Measurements from ENCODE around the gene TSPAN18. TPM values are rescaled to one million over a fixed set of nuclear protein-coding genes. Genes with fewer than 3 reads are reported as not detected.

TSPAN18 gene
- 13.9 TPM for total RNA-seq

GRCh38 chr11:44726283-44727113 is at the start of gene TSPAN18:
Gene TSPAN18, plus strand, starts transcription at chr11:44726962. Its CDS starts 179,455 bp downstream, at chr11:44906417.
- FAIRE-seq (no peak), DNase-seq (ENCODE audit: low spot score in 2 of 2) (peak; percentile 65 to 71)

- FAIRE-seq (no peak), DNase-seq (ENCODE audit: low spot score in 2 of 2) (no peak)
Observed at GRCh38 chr11:44680982-44681597, 45.7 kb upstream of the TSPAN18 start.

GRCh38 chr11:44681698-44682097 is 45.1 kb upstream of the TSPAN18 start:
- FAIRE-seq (no peak), DNase-seq (ENCODE audit: low spot score in 2 of 2) (no peak)

- DNase-seq (ENCODE audit: low spot score in 2 of 2): no peak
- FAIRE-seq: no peak
Observed at GRCh38 chr11:44684859-44685281, 41.9 kb upstream of the TSPAN18 start.

GRCh38 chr11:44687388-44687787 is 39.4 kb upstream of the TSPAN18 start:
- FAIRE-seq: no peak

GRCh38 chr11:44689265-44689664 is 37.5 kb upstream of the TSPAN18 start:
- FAIRE-seq (no peak), DNase-seq (ENCODE audit: low spot score in 2 of 2) (no peak)

More at GRCh38 chr11:44687388-44687787, 39.4 kb upstream of the TSPAN18 start:
- DNase-seq (ENCODE audit: low spot score in 2 of 2): no peak

- FAIRE-seq: no peak
- DNase-seq (ENCODE audit: low spot score in 2 of 2): no peak
Observed at GRCh38 chr11:44690651-44691050, 36.1 kb upstream of the TSPAN18 start.

- FAIRE-seq (no peak), DNase-seq (ENCODE audit: low spot score in 2 of 2) (no peak)
Observed at GRCh38 chr11:44692460-44692859, 34.3 kb upstream of the TSPAN18 start.

- DNase-seq (ENCODE audit: low spot score in 2 of 2) (no peak), FAIRE-seq (no peak)
Observed at GRCh38 chr11:44693654-44694119, 33.1 kb upstream of the TSPAN18 start.

GRCh38 chr11:44694443-44694842 is 32.3 kb upstream of the TSPAN18 start:
- no peak for FAIRE-seq
- DNase-seq (ENCODE audit: low spot score in 2 of 2): no peak

GRCh38 chr11:44695169-44695833 is 31.5 kb upstream of the TSPAN18 start:
- FAIRE-seq: no peak
- no peak for DNase-seq (ENCODE audit: low spot score in 2 of 2)

GRCh38 chr11:44698252-44698912 is 28.4 kb upstream of the TSPAN18 start:
- DNase-seq (ENCODE audit: low spot score in 2 of 2) (no peak), FAIRE-seq (no peak)

GRCh38 chr11:44699497-44700408 is 27.0 kb upstream of the TSPAN18 start:
- DNase-seq (ENCODE audit: low spot score in 2 of 2) (no peak), FAIRE-seq (no peak)

- DNase-seq (ENCODE audit: low spot score in 2 of 2): no peak
- no peak for FAIRE-seq
Observed at GRCh38 chr11:44701276-44701675, 25.5 kb upstream of the TSPAN18 start.

- DNase-seq (ENCODE audit: low spot score in 2 of 2): no peak
- no peak for FAIRE-seq
Observed at GRCh38 chr11:44702889-44703288, 23.9 kb upstream of the TSPAN18 start.

- FAIRE-seq (no peak), DNase-seq (ENCODE audit: low spot score in 2 of 2) (no peak)
Observed at GRCh38 chr11:44707094-44707493, 19.7 kb upstream of the TSPAN18 start.

GRCh38 chr11:44708009-44708408 is 18.8 kb upstream of the TSPAN18 start:
- DNase-seq (ENCODE audit: low spot score in 2 of 2) (no peak), FAIRE-seq (no peak)

GRCh38 chr11:44708523-44709280 is 18.1 kb upstream of the TSPAN18 start:
- no peak for DNase-seq (ENCODE audit: low spot score in 2 of 2)
- FAIRE-seq: no peak

GRCh38 chr11:44709281-44709562 is 17.5 kb upstream of the TSPAN18 start:
- FAIRE-seq (no peak), DNase-seq (ENCODE audit: low spot score in 2 of 2) (no peak)
